Left ventricle myocardium inferior (tissue), 1 donor: ENCODE data around the gene NINJ2. TPM values are rescaled to one million over a fixed set of nuclear protein-coding genes. Genes with fewer than 3 reads are reported as not detected.
A peak's percentile ranks its signal among the peaks of the same experiment; 100 is the strongest.

ENCODE experiments used
- DNase-seq: peaks from one replicate; pipeline ENCODE4 v3.0.0-alpha.2; 2020
- H3K27ac ChIP-seq: fragments of 200-600 bp; replicated peaks from 2 replicates; pipeline ENCODE4 v1.8.0; 2021
- H3K27me3 ChIP-seq: fragments of 200-600 bp; 2 replicates; pipeline ENCODE4 v1.8.0; 2021; ENCODE audit warnings: low read depth
- H3K36me3 ChIP-seq: fragments of 200-600 bp; 2 replicates; pipeline ENCODE4 v1.8.0; 2021
- H3K4me1 ChIP-seq: fragments of 200-600 bp; 2 replicates; pipeline ENCODE4 v1.8.0; 2021
- H3K4me3 ChIP-seq: fragments of 200-600 bp; 2 replicates; pipeline ENCODE4 v1.8.0; 2021; ENCODE audit warnings: mild to moderate bottlenecking, moderate library complexity
- H3K9me3 ChIP-seq: fragments of 200-600 bp; replicated peaks from 2 replicates; pipeline ENCODE4 v1.8.0; 2021
- CTCF ChIP-seq: fragments of 200-600 bp; IDR thresholded peaks from 2 replicates; pipeline ENCODE4 v1.8.0; 2021; ENCODE audit warnings: antibody characterized with exemption, mild to moderate bottlenecking, borderline replicate concordance
- intact Hi-C: fragments of 100-400 bp; cut with micrococcal nuclease; formaldehyde crosslinking; loops from one replicate; pipeline ENCODE4 v1.11.0; 2022
- total RNA-seq: library from RNA; stranded (reverse); fragmentation: NEBNext Ultra II Directional; extraction: Animal tissue kit (Norgen Biotek cat#: 25700); gene quantifications from one replicate; pipeline ENCODE4 v1.2.1, GENCODE V29; 2021
- donor health status: DM: no; HTN: yes; CAD: no; lungs with severe emphysema.

NINJ2 gene
- total RNA-seq, 1 donor from 2014 or later = 4.6 TPM

- no peak for DNase-seq
- intact Hi-C loops = no loop called here
Measured at GRCh38 chr12:588024-588322, 75.3 kb downstream of the NINJ2 start.

GRCh38 chr12:587132-588023, 75.9 kb downstream of the NINJ2 start:
- intact Hi-C loops = no loop called here
- TF ChIP-seq CTCF = no peak
- peaks cover 4% of the 10 kb centered on the region for H3K36me3 ChIP-seq
- no peak overlapping the region for H3K4me3 ChIP-seq
- no peak for DNase-seq
- peaks cover 41% of the 10 kb centered on the region for H3K4me1 ChIP-seq
- H3K27me3 ChIP-seq = no peaks in the 10 kb centered on the region
- peaks cover 8% of the 10 kb centered on the region for H3K9me3 ChIP-seq
- H3K27ac ChIP-seq = peak overlapping the region; percentile 44

More at GRCh38 chr12:588024-588322, 75.3 kb downstream of the NINJ2 start:
- peaks cover 8% of the 10 kb centered on the region for H3K9me3 ChIP-seq
- H3K27me3 ChIP-seq = no peaks in the 10 kb centered on the region
- peaks cover 47% of the 10 kb centered on the region for H3K4me1 ChIP-seq
- no peak for TF ChIP-seq CTCF
- peaks cover 4% of the 10 kb centered on the region for H3K36me3 ChIP-seq
- no peak overlapping the region for H3K27ac ChIP-seq
- H3K4me3 ChIP-seq = no peak overlapping the region

GRCh38 chr12:586318-587071, 76.8 kb downstream of the NINJ2 start:
- peaks cover 8% of the 10 kb centered on the region for H3K9me3 ChIP-seq
- DNase-seq = no peak
- no peak overlapping the region for H3K4me3 ChIP-seq
- TF ChIP-seq CTCF = no peak
- peaks cover 37% of the 10 kb centered on the region for H3K4me1 ChIP-seq
- H3K36me3 ChIP-seq = peaks cover 4% of the 10 kb centered on the region
- intact Hi-C loops = no loop called here
- peak overlapping the region; percentile 44 for H3K27ac ChIP-seq
- H3K27me3 ChIP-seq = no peaks in the 10 kb centered on the region

- intact Hi-C loops = no loop called here
- peaks cover 41% of the 10 kb centered on the region for H3K4me1 ChIP-seq
- no peak for TF ChIP-seq CTCF
- H3K9me3 ChIP-seq = peaks cover 8% of the 10 kb centered on the region
- peaks cover 4% of the 10 kb centered on the region for H3K36me3 ChIP-seq
- peak overlapping the region; percentile 91 for H3K27ac ChIP-seq
- no peak overlapping the region for H3K4me3 ChIP-seq
- DNase-seq = no peak
- no peaks in the 10 kb centered on the region for H3K27me3 ChIP-seq
Measured at GRCh38 chr12:585062-586061, 77.9 kb downstream of the NINJ2 start.
